Panc1 (cell line): Measurements from ENCODE around the gene ARHGEF28. TPM values are rescaled to one million over a fixed set of nuclear protein-coding genes. Genes with fewer than 3 reads are reported as not detected.

Experiments
- ATAC-seq: fragments of 200-7000 bp; cut with Tn5 transposase; 2 replicates; pipeline ENCODE4 v1.9.1; 2020; ENCODE audit warnings: mild to moderate bottlenecking, moderate library complexity
- BruUV-seq: library from RNA; stranded (reverse); fragments of 400-500 nt; replicated peaks from 2 replicates; lab custom pipeline; 2021; lab: Mats Ljungman, UMichigan
- CTCF ChIA-PET: fragments of 300-600 bp; sonication (Branson Sonifier 250); formaldehyde crosslinking; loops from one replicate; lab custom pipeline; 2022; ENCODE audit warnings: antibody characterized with exemption; lab: Charles Lee
- POLR2A ChIA-PET: fragments of 300-600 bp; sonication (Branson Sonifier 250); formaldehyde crosslinking; loops from one replicate; lab custom pipeline; 2022; ENCODE audit warnings: antibody characterized with exemption; lab: Charles Lee
- DNase-seq: peaks from one replicate; pipeline ENCODE4 v3.0.0-alpha.2; 2010; ENCODE audit warnings: low read depth, low spot score
- H3K27ac ChIP-seq: 2 replicates; pipeline ENCODE4 v1.5.1; 2011; ENCODE audit warnings: mild to moderate bottlenecking, low read length, inconsistent platforms
- H3K27me3 ChIP-seq: fragments of 200-500 bp; sonication (Bioruptor generic); 2 replicates; pipeline ENCODE4 v1.6.0; 2014; ENCODE audit warnings: low read length, inconsistent platforms; ENCODE audit not compliant: control insufficient read depth, insufficient read depth
- H3K36me3 ChIP-seq: fragments of 200-500 bp; sonication (Bioruptor generic); 2 replicates; pipeline ENCODE4 v1.5.1; 2014; ENCODE audit warnings: inconsistent platforms, mild to moderate bottlenecking, low read length, moderate library complexity; ENCODE audit not compliant: control insufficient read depth, insufficient read depth
- H3K4me1 ChIP-seq: 2 replicates; pipeline ENCODE4 v1.5.1; 2011; ENCODE audit warnings: inconsistent platforms, mild to moderate bottlenecking, low read length, moderate library complexity; ENCODE audit not compliant: control insufficient read depth, insufficient read depth
- H3K4me3 ChIP-seq, 2 experiments: 2 replicates each; pipeline ENCODE4 v1.5.1; 2011 to 2012; ENCODE audit warnings: low read depth in 2 of 2, low read length in 2 of 2, mild to moderate bottlenecking in 2 of 2, inconsistent platforms in 1 of 2, moderate library complexity in 1 of 2
- H3K9me3 ChIP-seq: fragments of 200-500 bp; sonication (Bioruptor generic); 2 replicates; pipeline ENCODE4 v1.5.1; 2014; ENCODE audit warnings: low read depth, mild to moderate bottlenecking, inconsistent platforms, low read length, moderate library complexity; ENCODE audit not compliant: control insufficient read depth, insufficient read depth
- POLR2AphosphoS5 ChIP-seq: IDR thresholded peaks from 2 replicates; pipeline ENCODE4 v1.6.1; 2012; ENCODE audit warnings: mild to moderate bottlenecking, low read depth, low read length, moderate library complexity
- SIN3A ChIP-seq: IDR thresholded peaks from 2 replicates; pipeline ENCODE4 v1.6.1; 2012; ENCODE audit warnings: low read depth, mild to moderate bottlenecking, low read length, moderate library complexity, borderline replicate concordance; ENCODE audit not compliant: insufficient read depth
- TCF7L2 ChIP-seq: IDR thresholded peaks from 2 replicates; pipeline ENCODE4 v1.6.1; 2011; ENCODE audit warnings: mild to moderate bottlenecking, low read depth, low read length, inconsistent platforms
- in situ Hi-C: cut with HindIII; loops from 2 replicates; pipeline ENCODE4 v1.10.0; 2016; ENCODE audit warnings: low sequenced_read_pairs, low pct_unique_long_range_greater_than_20kb
- intact Hi-C: fragments of 100-400 bp; cut with micrococcal nuclease; formaldehyde crosslinking; loops from one replicate; pipeline ENCODE4 v1.10.0; 2022; ENCODE audit not compliant: unreplicated experiment
- total RNA-seq: library from RNA; stranded (reverse); gene quantifications from one replicate; pipeline ENCODE4 v1.2.1, GENCODE V29; 2021; ENCODE audit not compliant: unreplicated experiment
- TF ChIP-seq, protein P1 (sequence below): fragments of 450-650 bp; IDR thresholded peaks from 2 replicates; pipeline ENCODE4 v1.5.1; 2017; ENCODE audit warnings: mild to moderate bottlenecking
- TF ChIP-seq, protein P2 (sequence below), 2 experiments: IDR thresholded peaks; 2 replicates each; pipeline ENCODE4 v1.6.1; 2011 to 2012; ENCODE audit warnings: low read depth in 2 of 2, control low read depth in 1 of 2, low read length in 1 of 2, mild to moderate bottlenecking in 1 of 2, moderate library complexity in 1 of 2; ENCODE audit not compliant: insufficient read depth in 1 of 2

The ARHGEF28 gene
- total RNA-seq, 1 experiment from 2014 or later, result 34.8 TPM

- Histone ChIP-seq H3K36me3 (no peaks in the 10 kb centered on the region), H3K27me3 (no peaks in the 10 kb centered on the region), H3K27ac (no peak overlapping the region; the same call in 1 of the 2 replicates), H3K9me3 (no peaks in the 10 kb centered on the region), H3K4me1 (peaks cover 9% of the 10 kb centered on the region; the same call in 1 of the 2 replicates), H3K4me3 (no peak overlapping the region)
- ChIA-PET POLR2A (no interaction called here), CTCF (no interaction called here)
- intact Hi-C loops, result no loop called here
- ATAC-seq (no peak), DNase-seq (no peak)
- BruUV-seq, result no TSS peak
- TF ChIP-seq TCF7L2 (no peak), SIN3A (no peak), POLR2AphosphoS5 (no peak)
- TF ChIP-seq, protein P1, sequence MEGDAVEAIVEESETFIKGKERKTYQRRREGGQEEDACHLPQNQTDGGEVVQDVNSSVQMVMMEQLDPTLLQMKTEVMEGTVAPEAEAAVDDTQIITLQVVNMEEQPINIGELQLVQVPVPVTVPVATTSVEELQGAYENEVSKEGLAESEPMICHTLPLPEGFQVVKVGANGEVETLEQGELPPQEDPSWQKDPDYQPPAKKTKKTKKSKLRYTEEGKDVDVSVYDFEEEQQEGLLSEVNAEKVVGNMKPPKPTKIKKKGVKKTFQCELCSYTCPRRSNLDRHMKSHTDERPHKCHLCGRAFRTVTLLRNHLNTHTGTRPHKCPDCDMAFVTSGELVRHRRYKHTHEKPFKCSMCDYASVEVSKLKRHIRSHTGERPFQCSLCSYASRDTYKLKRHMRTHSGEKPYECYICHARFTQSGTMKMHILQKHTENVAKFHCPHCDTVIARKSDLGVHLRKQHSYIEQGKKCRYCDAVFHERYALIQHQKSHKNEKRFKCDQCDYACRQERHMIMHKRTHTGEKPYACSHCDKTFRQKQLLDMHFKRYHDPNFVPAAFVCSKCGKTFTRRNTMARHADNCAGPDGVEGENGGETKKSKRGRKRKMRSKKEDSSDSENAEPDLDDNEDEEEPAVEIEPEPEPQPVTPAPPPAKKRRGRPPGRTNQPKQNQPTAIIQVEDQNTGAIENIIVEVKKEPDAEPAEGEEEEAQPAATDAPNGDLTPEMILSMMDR, result no peak
- TF ChIP-seq, protein P2, sequence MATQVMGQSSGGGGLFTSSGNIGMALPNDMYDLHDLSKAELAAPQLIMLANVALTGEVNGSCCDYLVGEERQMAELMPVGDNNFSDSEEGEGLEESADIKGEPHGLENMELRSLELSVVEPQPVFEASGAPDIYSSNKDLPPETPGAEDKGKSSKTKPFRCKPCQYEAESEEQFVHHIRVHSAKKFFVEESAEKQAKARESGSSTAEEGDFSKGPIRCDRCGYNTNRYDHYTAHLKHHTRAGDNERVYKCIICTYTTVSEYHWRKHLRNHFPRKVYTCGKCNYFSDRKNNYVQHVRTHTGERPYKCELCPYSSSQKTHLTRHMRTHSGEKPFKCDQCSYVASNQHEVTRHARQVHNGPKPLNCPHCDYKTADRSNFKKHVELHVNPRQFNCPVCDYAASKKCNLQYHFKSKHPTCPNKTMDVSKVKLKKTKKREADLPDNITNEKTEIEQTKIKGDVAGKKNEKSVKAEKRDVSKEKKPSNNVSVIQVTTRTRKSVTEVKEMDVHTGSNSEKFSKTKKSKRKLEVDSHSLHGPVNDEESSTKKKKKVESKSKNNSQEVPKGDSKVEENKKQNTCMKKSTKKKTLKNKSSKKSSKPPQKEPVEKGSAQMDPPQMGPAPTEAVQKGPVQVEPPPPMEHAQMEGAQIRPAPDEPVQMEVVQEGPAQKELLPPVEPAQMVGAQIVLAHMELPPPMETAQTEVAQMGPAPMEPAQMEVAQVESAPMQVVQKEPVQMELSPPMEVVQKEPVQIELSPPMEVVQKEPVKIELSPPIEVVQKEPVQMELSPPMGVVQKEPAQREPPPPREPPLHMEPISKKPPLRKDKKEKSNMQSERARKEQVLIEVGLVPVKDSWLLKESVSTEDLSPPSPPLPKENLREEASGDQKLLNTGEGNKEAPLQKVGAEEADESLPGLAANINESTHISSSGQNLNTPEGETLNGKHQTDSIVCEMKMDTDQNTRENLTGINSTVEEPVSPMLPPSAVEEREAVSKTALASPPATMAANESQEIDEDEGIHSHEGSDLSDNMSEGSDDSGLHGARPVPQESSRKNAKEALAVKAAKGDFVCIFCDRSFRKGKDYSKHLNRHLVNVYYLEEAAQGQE (IDR thresholded peaks at IDR 0.05; ENCODE audit: insufficient read depth in 1 of 2, low read depth in 2 of 2, low read length in 1 of 2), result no peak
- in situ Hi-C loops, result no loop called here
These were observed 122.8 kb downstream of the ARHGEF28 start for GRCh38 chr5:73748510-73749400.

- intact Hi-C loops, result no loop called here
- peaks cover 9% of the 10 kb centered on the region; the same call in 1 of the 2 replicates for H3K4me1 ChIP-seq
- POLR2A ChIA-PET, result no interaction called here
- H3K27me3 ChIP-seq, result no peaks in the 10 kb centered on the region
- H3K9me3 ChIP-seq, result no peaks in the 10 kb centered on the region
- ATAC-seq, result no peak
- in situ Hi-C loops, result no loop called here
- no peak for DNase-seq
- H3K4me3 ChIP-seq, result no peak overlapping the region
- CTCF ChIA-PET, result no interaction called here
- BruUV-seq, result no TSS peak
- no peak overlapping the region for H3K27ac ChIP-seq
- TF ChIP-seq, protein P1, result no peak
- TF ChIP-seq SIN3A (no peak), POLR2AphosphoS5 (no peak), TCF7L2 (no peak)
- TF ChIP-seq, protein P2 (IDR thresholded peaks at IDR 0.05; ENCODE audit: insufficient read depth in 1 of 2, low read depth in 2 of 2, low read length in 1 of 2), result no peak
- no peaks in the 10 kb centered on the region for H3K36me3 ChIP-seq
These were observed 123.7 kb downstream of the ARHGEF28 start for GRCh38 chr5:73749485-73750270.
